Left ventricle myocardium inferior (tissue), 1 donor: Measurements from ENCODE around the gene ABHD16B. TPM values are rescaled to one million over a fixed set of nuclear protein-coding genes. Genes with fewer than 3 reads are reported as not detected.

Source experiments
- DNase-seq: peaks from one replicate; pipeline ENCODE4 v3.0.0-alpha.2; 2020
- H3K27ac ChIP-seq: fragments of 200-600 bp; replicated peaks from 2 replicates; pipeline ENCODE4 v1.8.0; 2021
- H3K27me3 ChIP-seq: fragments of 200-600 bp; 2 replicates; pipeline ENCODE4 v1.8.0; 2021; ENCODE audit warnings: low read depth
- H3K36me3 ChIP-seq: fragments of 200-600 bp; 2 replicates; pipeline ENCODE4 v1.8.0; 2021
- H3K4me1 ChIP-seq: fragments of 200-600 bp; 2 replicates; pipeline ENCODE4 v1.8.0; 2021
- H3K4me3 ChIP-seq: fragments of 200-600 bp; 2 replicates; pipeline ENCODE4 v1.8.0; 2021; ENCODE audit warnings: mild to moderate bottlenecking, moderate library complexity
- H3K9me3 ChIP-seq: fragments of 200-600 bp; replicated peaks from 2 replicates; pipeline ENCODE4 v1.8.0; 2021
- intact Hi-C: fragments of 100-400 bp; cut with micrococcal nuclease; formaldehyde crosslinking; loops from one replicate; pipeline ENCODE4 v1.11.0; 2022
- total RNA-seq: library from RNA; stranded (reverse); fragmentation: NEBNext Ultra II Directional; extraction: Animal tissue kit (Norgen Biotek cat#: 25700); gene quantifications from one replicate; pipeline ENCODE4 v1.2.1, GENCODE V29; 2021
- TF ChIP-seq, protein P1 (sequence below): fragments of 200-600 bp; IDR thresholded peaks from 2 replicates; pipeline ENCODE4 v1.8.0; 2021; ENCODE audit warnings: antibody characterized with exemption, mild to moderate bottlenecking, borderline replicate concordance
- donor health status: DM: no; HTN: yes; CAD: no; lungs with severe emphysema.

ABHD16B gene
- total RNA-seq, 1 donor from 2014 or later = not detected

DNA sequence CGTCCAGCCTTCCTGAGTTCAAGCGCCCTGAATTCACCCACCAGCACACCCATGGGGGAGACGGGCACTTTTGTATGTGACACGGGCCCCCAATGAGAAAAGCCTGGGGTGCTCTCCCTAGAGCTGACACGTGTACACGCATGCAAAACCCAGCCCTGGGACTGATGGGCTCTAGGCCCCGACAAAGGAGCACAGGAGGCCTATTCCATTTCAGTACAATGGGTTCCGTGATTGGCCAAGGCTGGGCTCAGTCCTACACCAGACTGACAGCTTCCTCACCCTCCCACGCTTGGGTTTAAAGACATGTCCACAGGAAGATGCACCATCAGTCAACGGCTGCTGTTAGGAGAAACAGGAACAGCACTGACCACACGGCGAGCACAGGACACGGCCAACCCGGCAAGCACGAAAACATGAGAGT lies 39.0 kb upstream of the ABHD16B start:
- no peak overlapping the region for H3K4me3 ChIP-seq
- no peak for DNase-seq
- no peaks in the 10 kb centered on the region for H3K27me3 ChIP-seq
- peak overlapping the region; percentile 47 for H3K27ac ChIP-seq
- no peaks in the 10 kb centered on the region for H3K36me3 ChIP-seq
- TF ChIP-seq, protein P1, sequence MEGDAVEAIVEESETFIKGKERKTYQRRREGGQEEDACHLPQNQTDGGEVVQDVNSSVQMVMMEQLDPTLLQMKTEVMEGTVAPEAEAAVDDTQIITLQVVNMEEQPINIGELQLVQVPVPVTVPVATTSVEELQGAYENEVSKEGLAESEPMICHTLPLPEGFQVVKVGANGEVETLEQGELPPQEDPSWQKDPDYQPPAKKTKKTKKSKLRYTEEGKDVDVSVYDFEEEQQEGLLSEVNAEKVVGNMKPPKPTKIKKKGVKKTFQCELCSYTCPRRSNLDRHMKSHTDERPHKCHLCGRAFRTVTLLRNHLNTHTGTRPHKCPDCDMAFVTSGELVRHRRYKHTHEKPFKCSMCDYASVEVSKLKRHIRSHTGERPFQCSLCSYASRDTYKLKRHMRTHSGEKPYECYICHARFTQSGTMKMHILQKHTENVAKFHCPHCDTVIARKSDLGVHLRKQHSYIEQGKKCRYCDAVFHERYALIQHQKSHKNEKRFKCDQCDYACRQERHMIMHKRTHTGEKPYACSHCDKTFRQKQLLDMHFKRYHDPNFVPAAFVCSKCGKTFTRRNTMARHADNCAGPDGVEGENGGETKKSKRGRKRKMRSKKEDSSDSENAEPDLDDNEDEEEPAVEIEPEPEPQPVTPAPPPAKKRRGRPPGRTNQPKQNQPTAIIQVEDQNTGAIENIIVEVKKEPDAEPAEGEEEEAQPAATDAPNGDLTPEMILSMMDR = no peak
- intact Hi-C loops = no loop called here
- H3K4me1 ChIP-seq = peaks cover 74% of the 10 kb centered on the region
- H3K9me3 ChIP-seq = no peaks in the 10 kb centered on the region

DNA sequence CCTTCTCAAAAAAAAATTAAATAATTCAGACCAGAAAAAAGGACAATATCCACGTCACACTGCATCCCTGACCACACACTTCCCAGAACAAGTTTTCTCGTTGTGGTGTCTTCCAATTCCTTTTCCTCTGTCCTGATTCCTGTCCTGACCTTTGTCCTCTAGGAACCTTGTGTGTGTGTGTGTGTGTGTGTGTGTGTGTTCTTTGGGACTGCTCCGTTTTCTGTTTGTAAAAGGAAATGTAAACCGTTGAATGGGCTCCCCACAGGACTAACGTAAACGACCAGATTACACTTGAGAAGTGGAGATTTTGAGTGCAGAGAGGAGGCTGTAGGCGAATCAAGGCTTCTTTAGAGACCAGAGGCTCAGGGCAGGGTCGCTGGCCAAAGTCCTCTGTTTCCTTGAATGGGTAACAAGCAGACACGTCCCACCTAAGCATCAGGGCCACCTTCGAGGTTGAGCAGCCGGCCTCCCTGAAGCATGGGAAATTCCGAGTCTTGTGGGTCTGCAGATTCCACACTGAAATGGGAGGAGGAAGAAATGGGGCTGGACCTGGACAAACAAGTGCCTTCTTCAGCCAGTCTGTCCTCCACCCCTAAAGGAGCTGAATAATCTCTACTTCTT lies 37.5 kb upstream of the ABHD16B start:
- Histone ChIP-seq H3K9me3 (no peaks in the 10 kb centered on the region), H3K4me1 (peaks cover 87% of the 10 kb centered on the region), H3K4me3 (no peak overlapping the region), H3K36me3 (no peaks in the 10 kb centered on the region), H3K27ac (peak overlapping the region; percentile 35), H3K27me3 (no peaks in the 10 kb centered on the region)
- intact Hi-C loops = no loop called here
- TF ChIP-seq, protein P1 = no peak
- DNase-seq = no peak

DNA sequence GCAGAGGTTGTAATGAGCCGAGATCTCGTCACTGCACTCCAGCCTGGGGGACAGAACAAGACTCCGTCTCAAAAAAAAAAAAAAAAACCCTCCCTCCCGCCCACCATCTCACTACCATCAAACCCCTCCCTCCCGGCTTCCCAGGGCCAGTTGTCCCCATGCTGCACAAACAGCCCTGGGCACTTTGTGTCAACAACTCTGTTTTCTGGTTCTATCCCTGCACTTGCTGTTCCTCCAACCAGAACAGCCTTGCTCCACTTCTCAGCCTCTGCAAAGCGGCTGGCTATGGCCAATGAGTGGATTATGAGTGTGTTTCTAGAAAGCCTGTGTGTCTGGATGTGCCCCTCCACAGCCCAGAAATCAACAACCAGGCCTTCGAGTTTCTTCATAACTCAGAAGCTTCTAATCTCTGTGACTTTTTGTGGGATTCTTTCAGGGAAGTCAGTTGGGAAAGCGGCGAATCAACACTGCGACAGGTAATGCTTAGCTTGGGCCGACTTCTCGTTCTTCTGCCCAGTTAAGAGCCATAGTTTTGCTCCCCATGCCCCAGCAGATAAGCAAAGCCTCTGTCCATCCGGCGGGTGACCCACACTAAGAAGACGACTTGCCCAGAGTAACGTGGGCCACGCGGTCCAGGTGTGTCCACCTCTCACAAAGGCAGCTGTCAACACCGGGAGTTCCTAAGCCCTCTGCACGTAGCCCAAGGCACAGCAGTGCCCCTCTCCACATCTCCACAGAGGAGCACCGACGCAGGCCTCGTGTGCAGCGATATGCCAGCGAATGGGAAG lies 35.8 kb upstream of the ABHD16B start:
- H3K4me3 ChIP-seq = no peak overlapping the region
- DNase-seq = no peak
- H3K27ac ChIP-seq = no peak overlapping the region
- H3K27me3 ChIP-seq = no peaks in the 10 kb centered on the region
- H3K9me3 ChIP-seq = no peaks in the 10 kb centered on the region
- peaks cover 84% of the 10 kb centered on the region for H3K4me1 ChIP-seq
- TF ChIP-seq, protein P1 = no peak
- intact Hi-C loops = no loop called here
- no peaks in the 10 kb centered on the region for H3K36me3 ChIP-seq

DNA sequence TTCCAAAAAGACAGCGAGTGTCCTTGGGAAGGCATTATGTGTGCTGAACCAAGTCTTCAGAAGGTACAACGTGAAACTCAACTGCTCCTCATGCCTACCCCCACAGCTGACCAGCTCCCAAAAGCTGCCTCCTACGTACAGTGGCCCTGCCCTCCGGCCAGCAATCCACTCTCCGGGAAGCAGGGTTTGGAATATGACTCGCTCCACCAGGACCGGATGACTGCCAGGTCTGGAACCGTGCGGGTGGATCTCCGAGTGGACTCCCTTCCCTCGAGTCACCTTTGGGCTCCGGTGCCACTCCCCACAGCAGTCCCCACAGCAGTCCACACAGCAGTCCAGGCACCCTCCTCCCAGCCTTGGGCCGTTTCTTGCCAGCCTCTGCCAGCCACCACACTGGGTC lies 34.5 kb upstream of the ABHD16B start:
- peaks cover 79% of the 10 kb centered on the region for H3K4me1 ChIP-seq
- no peaks in the 10 kb centered on the region for H3K9me3 ChIP-seq
- TF ChIP-seq, protein P1 = no peak
- DNase-seq = no peak
- intact Hi-C loops = no loop called here
- H3K27ac ChIP-seq = peak overlapping the region; percentile 57
- H3K4me3 ChIP-seq = peak overlapping the region; percentile 42
- H3K27me3 ChIP-seq = no peaks in the 10 kb centered on the region
- no peaks in the 10 kb centered on the region for H3K36me3 ChIP-seq

DNA sequence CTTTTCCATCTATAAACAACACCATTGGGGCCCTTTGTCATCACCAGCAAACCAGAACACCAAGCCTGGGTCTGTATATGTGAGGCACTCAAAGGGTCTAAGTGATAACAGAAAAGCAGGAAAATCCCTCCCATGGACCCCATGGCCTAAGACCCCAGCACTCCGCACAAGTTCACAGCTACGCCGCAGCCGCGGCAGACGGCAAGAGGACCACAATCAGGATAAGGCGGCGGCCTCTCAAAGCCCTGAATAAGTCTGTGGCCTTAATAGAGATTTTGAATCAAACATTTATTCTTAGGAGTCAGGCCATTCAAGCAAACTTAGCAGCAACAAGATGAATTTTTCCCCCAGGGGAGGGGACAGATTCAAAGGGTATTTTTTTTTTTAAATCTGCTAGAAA lies 33.2 kb upstream of the ABHD16B start:
- Histone ChIP-seq H3K36me3 (no peaks in the 10 kb centered on the region), H3K4me1 (peaks cover 79% of the 10 kb centered on the region), H3K4me3 (peak overlapping the region; percentile 89), H3K27ac (peak overlapping the region; percentile 92), H3K27me3 (no peaks in the 10 kb centered on the region), H3K9me3 (no peaks in the 10 kb centered on the region)
- intact Hi-C loops = no loop called here
- DNase-seq = no peak
- TF ChIP-seq, protein P1 = no peak
